HG03460 (cell line): ENCODE measurements around the gene ZBTB47.

ENCODE experiments used
- ATAC-seq: cut with Tn5 transposase; IDR thresholded peaks from one replicate; pipeline ENCODE4 v1.9.1; 2021; ENCODE audit not compliant: unreplicated experiment

Gene ZBTB47

DNA sequence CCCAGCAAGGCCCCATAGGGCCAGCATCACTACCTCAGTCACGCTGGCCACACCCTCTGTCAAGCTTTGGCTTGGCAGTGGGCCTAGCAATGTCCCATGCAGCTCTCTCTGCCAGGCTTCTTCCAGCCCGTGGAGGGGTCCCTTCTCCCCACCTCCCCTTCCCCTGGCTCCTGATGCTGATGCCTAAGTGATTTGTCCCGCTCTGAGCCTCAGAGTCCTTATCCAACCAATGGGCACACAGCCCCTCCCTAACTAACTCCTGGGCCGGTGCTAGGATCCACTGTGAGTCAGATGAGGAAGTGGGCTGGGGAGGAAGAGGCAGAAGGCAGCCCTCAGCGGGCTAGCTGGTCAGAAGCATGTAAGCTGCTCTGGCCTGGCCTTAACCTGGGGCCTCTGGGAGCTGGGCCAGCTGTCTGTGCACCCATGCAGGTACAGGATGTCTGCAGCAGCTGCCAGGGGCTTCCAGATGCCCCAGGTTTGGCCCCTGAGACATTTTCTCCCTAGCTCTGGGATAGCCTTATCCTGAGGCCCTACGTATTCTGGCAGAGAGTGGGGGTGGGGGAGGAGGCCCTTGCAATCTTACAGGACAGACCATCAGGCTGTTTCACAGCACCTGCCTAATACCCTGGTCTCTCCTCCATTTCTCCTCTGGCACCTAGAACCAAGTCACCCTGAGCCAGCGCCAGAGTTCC lies 740 bp upstream of the ZBTB47 start:
- ATAC-seq = peak; percentile 72

DNA sequence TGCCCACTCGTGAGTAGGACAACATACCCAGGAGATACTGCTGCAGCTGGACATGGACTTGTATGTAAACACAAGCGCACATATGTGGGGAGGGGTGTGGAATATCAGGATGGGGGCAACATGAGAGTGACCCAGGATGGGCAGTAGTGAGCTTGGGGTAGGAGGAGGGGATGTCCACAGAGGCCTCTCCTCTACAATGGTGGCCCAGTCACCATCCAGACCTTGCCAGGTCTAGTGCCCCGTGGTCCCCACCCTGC lies 266 bp upstream of the ZBTB47 start:
- ATAC-seq = no peak

DNA sequence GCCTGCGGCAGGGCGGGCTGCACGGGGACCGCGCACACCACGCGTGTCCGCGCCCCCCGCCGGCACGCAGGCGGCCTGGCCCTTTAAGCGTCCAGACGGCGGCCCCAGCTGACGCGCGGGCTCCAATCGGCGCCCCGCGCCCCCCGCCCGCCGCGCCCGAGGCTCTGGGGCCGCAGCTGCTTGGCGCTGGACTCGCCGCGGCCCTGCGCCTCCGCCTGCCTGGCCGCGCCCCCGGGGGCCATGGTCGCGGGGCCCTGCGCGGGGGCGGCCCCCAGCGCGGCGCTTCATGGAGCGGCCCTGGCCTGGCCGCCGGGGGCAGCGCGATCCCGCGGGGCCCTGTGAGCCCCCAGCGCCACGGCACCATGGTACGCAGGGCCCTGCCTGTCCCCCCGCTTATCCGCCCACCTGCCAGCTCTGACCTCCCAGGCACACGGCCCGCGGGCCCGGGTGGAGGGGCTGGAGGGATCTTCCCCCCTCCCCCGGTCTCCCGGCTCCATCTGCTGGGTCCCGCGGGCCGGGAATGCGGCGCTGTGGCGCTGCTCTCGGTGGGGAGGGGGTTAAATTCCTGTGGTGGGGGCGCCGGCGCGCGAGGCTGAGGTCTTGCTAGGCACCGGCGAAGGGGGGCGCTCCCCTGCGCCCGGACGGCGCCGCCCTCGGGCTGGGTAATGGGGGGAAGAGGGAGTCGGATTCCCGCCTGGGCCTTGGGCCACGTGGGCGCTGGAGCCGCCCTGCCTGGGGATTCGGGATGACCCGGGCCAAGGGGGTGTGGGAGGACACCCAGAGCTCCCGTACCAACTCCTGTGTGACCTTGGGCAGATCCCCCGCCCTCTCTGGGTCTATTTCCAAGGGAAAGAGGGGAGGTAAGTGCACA lies 1.1 kb downstream of the ZBTB47 start:
- no peak for ATAC-seq

DNA sequence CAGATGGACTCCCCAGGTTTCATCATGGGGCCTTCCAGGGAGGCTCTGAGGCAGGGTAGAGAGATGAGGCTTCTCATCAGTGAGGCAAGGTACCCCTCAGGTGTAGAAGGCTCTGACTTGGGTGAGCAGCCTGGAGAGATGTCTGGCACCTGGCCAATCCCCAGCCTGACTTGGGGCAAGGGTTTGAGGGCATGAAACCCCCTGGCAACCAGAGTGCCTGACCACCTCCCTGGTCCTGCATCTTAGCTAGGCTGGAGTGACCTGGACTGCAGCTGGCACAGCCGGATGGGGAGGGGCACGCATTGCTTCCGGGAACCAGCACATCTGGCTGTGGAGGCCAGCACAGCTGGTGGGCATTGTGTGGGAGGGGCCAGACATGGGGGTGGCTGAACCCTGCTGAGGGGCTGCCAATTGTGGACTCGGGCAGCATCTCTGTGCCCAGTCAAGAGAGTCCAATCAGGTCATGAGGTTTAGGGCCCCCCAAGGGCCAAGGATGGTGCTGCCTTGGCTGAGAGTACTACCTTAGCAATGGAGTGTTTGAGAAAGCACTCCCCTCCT lies 1.9 kb downstream of the ZBTB47 start:
- no peak for ATAC-seq

DNA sequence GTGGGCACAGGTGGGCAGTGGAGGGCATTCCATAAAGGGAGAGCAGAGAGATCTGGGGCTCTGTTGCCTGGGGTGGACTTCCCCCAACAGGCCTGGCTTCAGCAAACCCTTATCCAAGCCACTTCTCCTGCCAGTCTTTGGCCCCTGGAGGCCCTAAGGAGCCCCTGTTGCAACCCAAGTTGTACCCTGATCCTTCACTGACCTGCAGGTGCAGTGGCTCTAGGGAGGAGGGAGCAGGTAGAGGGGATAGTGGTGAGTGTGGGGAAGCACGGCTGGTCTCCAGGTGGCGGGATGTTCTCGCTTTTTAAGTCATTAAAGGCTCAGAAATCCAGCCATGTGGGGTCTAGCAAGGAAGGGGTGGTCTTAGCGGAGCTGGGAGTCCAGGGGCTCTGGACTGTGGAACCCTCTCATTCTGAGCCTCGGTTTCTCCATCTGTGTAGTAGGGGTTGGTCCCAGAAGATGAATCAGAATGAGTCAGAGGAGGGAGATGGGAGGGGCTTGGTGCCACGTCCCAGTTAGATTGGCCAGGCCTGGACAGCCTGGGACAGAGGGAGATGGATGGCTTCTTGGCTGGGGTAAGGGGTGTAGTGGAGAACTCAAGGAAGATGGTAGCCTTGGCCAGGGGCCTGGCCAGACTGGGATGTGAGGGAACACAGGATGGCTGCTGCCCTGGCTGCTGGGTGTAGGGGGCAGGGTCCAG lies 2.6 kb downstream of the ZBTB47 start:
- no peak for ATAC-seq

DNA sequence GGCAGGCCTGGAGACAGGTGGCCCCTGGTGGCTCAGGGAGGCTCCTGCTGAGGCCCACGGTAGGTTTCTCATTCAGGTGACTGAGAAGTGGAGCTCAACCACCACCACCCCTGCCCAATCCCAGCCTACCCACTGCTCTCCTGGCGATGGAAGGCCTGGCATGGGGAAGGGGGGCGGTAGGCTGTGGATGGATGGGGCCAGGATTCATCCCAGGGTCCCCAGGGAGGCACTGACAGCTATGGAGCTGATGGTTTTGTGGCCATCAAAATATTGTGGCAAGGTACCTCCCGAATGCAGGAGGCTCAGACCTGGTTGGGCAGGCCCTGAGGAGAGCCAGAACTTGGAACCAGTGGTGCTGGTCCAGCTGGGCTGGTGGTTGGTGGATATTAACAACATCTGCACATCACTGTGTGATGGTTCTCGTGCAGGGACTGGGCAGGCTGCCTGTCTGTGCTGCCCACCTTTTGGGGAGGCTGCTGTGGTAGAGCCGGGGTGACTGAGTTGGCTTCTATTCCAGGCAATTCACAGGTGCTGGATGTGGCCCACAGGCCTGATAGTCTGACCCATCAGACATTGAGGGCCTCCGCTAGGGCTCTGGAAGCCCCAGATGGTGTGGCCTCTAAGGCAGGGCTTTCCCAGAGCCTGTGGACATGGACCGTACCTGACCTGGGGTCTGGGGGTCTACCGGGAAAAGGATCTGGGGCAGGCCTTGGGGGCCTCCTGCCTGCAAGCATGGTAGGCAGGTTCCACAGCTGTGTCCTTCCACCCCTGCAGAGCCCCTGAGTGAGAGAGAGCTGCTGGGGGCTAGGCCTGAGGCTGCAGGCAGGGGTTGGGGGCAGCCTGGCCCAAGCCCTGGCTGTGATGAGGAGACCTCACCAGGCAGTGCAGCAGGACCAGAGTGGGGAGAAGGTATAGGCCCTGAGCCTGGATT lies 3.4 kb downstream of the ZBTB47 start:
- ATAC-seq = no peak

DNA sequence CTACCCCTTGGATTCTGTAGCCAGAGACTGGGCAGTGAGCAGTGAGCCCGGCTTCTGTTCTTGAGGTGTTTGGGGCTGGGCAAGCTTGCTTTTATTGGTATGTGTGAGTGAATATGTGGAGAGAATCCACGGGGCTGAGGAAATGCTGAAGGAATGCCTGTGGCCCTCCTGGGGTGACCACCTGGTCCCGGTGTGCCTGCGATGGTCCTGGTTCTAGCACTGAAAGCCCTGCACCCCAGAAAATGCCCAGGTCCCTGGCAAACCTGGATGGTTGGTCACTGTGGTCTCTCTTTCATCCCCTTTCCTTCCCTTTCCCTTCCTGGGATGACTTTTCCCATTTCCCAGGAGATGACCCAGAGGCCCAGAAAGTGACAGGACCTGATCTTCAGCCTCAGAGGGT lies 4.2 kb downstream of the ZBTB47 start:
- no peak for ATAC-seq

DNA sequence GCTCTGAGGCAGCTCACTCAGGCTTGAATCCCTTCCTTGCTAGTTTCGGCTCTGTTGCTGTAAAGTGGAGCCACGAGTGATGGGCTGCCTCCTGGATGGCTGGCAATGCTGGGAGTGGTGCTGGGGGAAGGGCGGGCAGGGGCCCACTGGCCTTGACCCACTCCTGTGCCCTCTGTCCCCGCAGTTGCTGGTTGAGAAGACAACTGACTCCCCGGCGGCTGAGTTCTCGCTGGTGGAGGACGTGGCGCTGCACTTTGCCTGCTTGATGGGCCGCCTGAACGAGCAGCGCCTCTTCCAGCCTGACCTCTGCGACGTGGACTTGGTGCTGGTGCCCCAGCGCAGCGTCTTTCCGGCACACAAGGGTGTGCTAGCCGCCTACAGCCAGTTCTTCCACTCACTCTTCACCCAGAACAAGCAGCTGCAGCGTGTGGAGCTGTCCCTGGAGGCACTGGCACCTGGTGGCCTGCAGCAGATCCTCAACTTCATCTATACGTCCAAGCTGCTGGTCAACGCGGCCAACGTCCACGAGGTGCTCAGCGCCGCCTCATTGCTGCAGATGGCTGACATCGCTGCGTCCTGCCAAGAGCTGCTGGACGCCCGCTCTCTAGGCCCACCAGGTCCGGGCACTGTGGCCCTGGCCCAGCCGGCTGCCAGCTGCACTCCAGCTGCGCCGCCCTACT lies 4.7 kb downstream of the ZBTB47 start:
- no peak for ATAC-seq

DNA sequence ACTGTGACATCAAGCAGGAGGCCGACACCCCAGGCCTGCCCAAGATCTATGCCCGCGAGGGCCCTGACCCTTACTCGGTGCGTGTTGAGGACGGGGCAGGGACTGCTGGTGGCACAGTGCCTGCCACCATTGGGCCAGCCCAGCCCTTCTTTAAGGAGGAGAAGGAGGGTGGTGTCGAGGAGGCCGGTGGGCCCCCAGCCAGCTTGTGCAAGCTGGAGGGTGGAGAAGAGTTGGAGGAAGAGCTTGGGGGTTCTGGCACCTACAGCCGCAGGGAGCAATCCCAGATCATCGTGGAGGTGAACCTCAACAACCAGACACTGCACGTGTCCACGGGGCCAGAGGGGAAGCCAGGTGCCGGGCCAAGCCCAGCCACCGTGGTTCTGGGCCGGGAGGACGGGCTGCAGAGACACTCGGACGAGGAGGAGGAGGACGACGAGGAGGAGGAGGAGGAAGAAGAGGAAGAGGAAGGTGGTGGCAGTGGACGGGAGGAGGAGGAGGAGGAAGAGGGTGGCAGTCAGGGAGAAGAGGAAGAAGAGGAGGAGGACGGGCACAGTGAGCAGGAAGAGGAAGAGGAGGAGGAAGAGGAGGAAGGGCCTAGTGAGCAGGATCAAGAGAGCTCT lies 5.4 kb downstream of the ZBTB47 start:
- no peak for ATAC-seq

DNA sequence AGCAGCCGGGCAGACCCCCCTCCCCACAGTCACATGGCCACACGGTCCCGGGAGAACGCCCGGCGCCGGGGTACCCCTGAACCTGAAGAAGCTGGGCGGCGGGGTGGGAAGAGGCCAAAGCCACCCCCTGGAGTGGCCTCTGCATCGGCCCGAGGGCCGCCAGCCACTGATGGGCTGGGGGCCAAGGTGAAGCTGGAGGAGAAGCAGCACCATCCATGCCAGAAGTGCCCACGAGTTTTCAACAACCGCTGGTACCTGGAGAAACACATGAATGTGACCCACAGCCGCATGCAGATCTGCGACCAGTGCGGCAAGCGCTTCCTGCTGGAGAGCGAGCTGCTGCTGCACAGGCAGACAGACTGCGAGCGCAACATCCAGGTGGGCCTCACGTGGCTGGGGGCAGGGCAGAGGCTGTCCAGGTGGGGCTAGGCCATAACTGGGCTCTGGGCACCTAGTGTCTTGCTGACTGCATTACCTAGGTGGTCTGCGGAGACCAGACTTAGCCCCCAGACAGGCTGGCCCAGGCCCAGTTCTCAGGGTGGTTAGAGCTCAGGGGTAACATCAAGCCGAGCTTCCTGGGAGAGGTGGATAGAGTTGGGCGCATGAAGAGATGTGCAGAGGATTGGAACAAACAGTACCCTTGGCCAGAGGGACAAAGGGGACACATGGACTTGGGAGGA lies 6.1 kb downstream of the ZBTB47 start:
- ATAC-seq = no peak

DNA sequence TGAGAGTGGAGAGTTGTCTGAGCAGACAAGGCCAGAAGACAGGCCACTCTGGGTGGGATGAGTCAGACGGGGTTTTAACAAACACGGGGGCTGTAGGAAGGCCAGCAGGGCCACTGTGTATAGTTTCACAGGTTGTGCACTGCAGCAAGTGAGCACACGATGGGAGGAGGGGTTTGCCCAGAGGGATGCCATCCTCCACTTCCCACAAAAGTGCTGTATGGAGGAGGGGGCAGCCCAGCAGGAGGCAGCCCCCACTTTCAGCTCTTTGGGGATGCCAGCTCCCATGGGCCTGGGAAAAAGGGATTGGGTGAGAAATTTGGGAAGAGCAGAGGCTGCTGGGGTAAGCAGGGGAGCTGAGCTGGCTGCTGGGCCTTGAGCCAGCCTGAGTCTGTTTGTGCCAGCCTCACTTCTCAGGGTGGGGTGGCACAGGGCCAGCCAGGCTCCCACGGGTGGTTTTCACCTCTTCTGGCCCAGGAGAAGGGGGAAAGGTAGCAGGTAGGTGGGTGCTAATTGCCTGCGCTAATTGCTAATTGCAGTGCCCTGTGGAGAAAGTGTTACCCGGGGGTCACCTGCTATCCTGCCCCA lies 6.7 kb downstream of the ZBTB47 start:
- no peak for ATAC-seq

DNA sequence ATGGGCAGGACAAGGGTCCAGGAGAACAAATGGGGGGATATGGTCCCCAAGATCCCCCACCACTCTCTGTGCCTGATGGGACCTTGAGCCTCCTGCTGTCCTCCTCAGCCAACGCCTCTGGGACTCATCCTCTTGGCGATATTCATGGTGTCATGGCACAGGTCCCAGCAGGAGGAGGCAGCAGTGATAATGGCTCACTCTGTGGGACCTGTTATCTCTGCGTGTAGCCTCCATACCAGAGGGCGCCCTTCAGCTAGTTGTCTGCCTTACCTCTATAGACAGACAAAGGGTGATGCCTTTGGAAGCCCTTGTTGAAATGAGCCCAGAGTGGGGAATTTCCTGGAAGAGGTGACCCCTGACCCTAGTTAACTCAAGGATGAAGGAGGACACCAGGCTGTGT lies 7.4 kb downstream of the ZBTB47 start:
- no peak for ATAC-seq

DNA sequence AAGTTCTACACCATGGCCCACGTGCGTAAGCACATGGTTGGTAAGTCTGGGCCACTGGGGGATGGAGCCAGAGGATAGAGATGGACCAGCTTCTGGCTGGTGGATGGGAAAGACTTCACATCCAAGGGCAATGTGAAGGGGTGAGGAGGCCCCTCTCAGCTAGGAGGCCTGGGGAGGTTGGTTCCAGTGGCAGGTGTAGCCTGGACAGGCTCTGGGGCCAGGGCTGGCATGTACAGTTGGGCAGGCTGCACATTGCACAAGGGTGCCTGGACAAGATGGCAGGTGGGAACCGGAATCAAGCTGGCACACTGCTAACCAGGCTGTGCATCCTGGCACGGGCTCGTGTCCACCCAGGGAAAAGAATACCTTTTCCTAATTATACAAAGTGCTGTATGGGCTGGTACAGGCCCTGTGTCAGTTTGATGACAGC lies 8.1 kb downstream of the ZBTB47 start:
- no peak for ATAC-seq

DNA sequence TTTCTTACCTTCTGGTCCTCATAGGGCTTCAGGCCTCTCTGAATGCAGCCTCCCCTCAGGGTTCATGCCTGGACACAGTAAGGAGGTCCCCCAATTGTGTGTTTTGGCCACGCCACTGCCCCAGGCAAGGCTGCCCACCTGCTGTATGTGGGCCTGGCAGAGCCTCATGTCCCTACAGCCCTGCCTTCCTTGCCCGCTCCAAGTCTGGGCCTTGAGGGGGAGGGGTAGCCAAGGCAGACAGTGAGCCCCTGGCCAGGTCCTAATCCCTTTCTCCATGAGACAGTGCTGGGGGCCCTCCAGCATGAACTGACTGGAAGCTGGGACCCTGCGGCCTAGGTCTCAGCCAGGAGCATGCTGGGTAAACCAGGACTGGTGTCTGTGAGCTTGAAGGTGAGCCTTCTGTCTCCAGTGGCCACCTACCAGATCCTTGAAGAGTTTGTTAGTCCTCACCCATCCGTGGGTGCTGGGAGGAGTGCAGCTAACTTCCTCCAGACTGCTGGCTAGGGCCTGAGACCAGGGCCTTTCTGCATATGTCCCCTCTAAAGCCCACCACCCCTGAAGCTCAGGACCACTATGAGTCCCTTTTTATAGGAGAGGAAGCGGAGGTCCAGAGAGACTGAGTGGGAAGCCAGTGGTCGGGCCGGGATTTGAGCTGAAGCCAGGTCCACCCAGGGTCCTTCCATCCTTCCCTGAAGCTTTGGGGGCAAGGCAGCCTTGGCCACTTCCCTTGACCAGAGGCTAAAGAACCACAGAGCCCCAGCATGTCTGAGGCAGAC lies 8.7 kb downstream of the ZBTB47 start:
- no peak for ATAC-seq

DNA sequence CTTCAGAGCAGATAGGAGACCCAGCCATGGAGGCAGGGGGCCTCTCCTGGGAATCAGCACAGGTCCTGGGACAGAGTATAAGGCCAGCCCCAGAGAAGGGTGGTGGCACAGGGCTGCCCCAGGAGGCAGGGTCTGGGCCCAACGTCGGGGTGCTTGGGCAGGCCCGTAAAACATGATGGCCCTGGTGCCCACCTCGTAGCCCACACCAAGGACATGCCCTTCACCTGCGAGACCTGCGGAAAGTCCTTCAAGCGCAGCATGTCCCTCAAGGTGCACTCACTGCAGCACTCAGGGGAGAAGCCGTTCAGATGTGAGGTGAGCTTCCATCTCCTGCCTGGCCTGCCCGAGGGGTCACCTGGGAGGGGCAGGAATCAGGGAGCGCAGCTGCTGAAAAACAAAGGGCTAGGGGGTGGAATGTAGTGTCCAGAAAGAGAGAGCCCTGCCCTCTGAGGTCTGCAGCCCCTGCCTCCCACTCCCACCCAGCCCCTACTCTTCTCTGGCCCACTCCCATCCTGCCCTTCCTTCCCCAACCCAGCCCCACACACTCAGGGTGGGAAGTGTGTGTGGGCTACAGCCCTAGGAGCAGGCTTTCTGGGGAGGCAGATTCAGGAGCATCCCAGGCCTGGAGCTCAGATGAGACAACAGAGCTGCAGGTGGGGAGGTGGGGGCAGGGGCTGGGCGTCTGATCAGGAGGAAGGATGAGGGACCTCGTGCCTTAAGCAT lies 9.5 kb downstream of the ZBTB47 start:
- no peak for ATAC-seq

DNA sequence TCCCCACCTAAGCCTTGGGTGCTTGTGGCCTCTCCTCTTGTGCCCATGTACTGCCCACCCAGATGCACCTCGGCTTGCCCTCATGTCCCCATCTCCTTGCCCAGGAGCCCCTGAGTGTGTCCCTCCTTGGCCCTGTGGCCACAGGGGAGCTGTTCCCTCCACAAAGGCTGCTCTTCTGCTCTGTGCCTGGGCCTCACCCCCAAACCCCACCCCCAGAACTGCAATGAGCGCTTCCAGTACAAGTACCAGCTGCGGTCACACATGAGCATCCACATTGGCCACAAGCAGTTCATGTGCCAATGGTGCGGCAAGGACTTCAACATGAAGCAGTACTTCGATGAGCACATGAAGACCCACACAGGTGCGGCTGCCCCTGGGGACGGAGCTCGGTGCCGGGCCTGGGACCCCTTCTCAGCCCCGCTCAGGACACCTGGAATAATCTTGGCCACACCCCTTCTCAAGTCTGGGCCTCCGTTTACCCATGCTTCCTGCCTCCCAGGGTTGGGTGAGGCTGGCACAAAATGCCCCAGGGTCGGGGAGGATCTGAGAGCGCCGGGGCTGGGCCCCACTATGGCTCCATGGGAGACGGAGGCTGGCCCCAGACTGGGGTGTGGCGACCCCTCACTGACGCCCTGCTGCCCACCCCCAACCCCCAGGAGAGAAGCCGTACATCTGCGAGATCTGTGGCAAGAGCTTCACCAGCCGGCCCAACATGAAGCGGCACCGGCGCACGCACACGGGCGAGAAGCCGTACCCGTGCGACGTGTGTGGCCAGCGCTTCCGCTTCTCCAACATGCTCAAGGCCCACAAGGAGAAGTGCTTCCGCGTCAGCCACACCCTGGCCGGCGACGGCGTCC lies 10.3 kb downstream of the ZBTB47 start:
- no peak for ATAC-seq

DNA sequence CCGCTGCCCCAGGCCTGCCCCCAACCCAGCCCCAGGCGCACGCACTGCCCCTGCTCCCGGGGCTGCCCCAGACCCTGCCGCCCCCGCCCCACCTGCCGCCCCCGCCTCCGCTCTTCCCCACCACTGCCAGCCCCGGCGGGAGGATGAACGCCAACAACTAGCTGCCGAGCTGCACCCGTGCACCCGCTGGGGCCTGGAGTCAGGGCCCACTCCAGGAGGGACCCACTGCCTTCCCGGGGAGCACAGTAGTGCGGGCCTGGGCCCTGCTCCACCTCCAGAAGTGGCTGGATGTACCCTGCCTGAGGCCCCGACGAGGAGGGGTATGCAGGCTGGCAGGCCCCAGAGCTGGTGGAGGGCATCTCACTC lies 10.9 kb downstream of the ZBTB47 start:
- ATAC-seq = no peak
